GM12878 (cell line): ENCODE measurements around the gene SPTBN1. TPM values are rescaled to one million over a fixed set of nuclear protein-coding genes. Genes with fewer than 3 reads are reported as not detected.

ENCODE experiments used
- ATAC-seq: fragments of 200-7000 bp; cut with Tn5 transposase; 3 replicates; pipeline ENCODE4 v1.9.1; 2020; ENCODE audit warnings: mild to moderate bottlenecking, moderate library complexity
- BruUV-seq: library from RNA; stranded (reverse); fragments of 400-500 nt; replicated peaks from 2 replicates; lab custom pipeline; 2021; lab: Mats Ljungman, UMichigan
- CTCF ChIA-PET: fragments of 300-600 bp; sonication (Branson Sonifier 250); formaldehyde crosslinking; extraction: SDS; loops from one replicate; lab custom pipeline; 2021; ENCODE audit warnings: inconsistent platforms; lab: Yijun Ruan, JAX
- POLR2A ChIA-PET: fragments of 350-600 bp; formaldehyde crosslinking; extraction: SDS; loops from one replicate; lab custom pipeline; 2021; ENCODE audit warnings: inconsistent platforms; lab: Charles Lee
- RAD21 ChIA-PET: fragments of 300-600 bp; sonication (Branson Sonifier 250); formaldehyde crosslinking; loops from one replicate; lab custom pipeline; 2023; ENCODE audit warnings: antibody characterized with exemption; ENCODE audit not compliant: unreplicated experiment; lab: Charles Lee
- SMC1A ChIA-PET: fragments of 300-600 bp; sonication (Branson Sonifier 250); formaldehyde crosslinking; loops from one replicate; lab custom pipeline; 2023; ENCODE audit not compliant: unreplicated experiment, uncharacterized antibody; lab: Charles Lee
- DNase-seq: peaks from one replicate; pipeline ENCODE4 v3.0.0-alpha.2; 2011; ENCODE audit warnings: low read depth, low spot score
- FAIRE-seq: peaks from 3 replicates; lab custom pipeline; 2011; peaks lifted over from hg19 to GRCh38; lab: Jason Lieb, UNC
- H2AFZ ChIP-seq: 2 replicates; pipeline ENCODE4 v1.6.0; 2011; ENCODE audit warnings: low read depth, low read length, control low read depth; ENCODE audit not compliant: control insufficient read depth
- H3K27ac ChIP-seq: 2 replicates; pipeline ENCODE4 v1.5.1; 2011; ENCODE audit warnings: control low read depth; ENCODE audit not compliant: control insufficient read depth, insufficient read depth
- H3K27me3 ChIP-seq, 2 experiments: replicated peaks in 1 of 2; 2 replicates each; pipeline versions ENCODE4 v1.6.0 to v1.6.1; 2011; ENCODE audit warnings: low read length in 1 of 2; ENCODE audit not compliant: control insufficient read depth in 2 of 2, insufficient read depth in 2 of 2
- H3K36me3 ChIP-seq, 2 experiments: 2 replicates each; pipeline ENCODE4 v1.5.1; 2011; ENCODE audit warnings: low read length in 1 of 2; ENCODE audit not compliant: control insufficient read depth in 2 of 2, insufficient read depth in 2 of 2
- H3K4me1 ChIP-seq: 2 replicates; pipeline ENCODE4 v1.6.1; 2011; ENCODE audit warnings: mild to moderate bottlenecking, low read length, moderate library complexity, mixed read lengths; ENCODE audit not compliant: control insufficient read depth, insufficient read depth
- H3K4me2 ChIP-seq: 2 replicates; pipeline ENCODE4 v1.6.0; 2011; ENCODE audit warnings: control low read depth; ENCODE audit not compliant: control insufficient read depth, insufficient read depth
- H3K4me3 ChIP-seq: fragments of 200-600 bp; sonication (generic); 2 replicates; pipeline ENCODE4 v1.5.1; 2016
- H3K79me2 ChIP-seq: 2 replicates; pipeline ENCODE4 v1.6.0; 2011; ENCODE audit warnings: low read length; ENCODE audit not compliant: control insufficient read depth, insufficient read depth
- H3K9ac ChIP-seq: 2 replicates; pipeline ENCODE4 v1.8.0; 2011; ENCODE audit warnings: low read length, control low read depth, mixed read lengths; ENCODE audit not compliant: control insufficient read depth, insufficient read depth
- H3K9me3 ChIP-seq: replicated peaks from 3 replicates; pipeline ENCODE4 v1.5.1; 2011; ENCODE audit warnings: mild to moderate bottlenecking, low read length; ENCODE audit not compliant: control insufficient read depth, insufficient read depth
- H4K20me1 ChIP-seq: 2 replicates; pipeline ENCODE4 v1.6.0; 2011; ENCODE audit not compliant: control insufficient read depth, insufficient read depth
- BHLHE40 ChIP-seq, 2 experiments: fragments of 450-650 bp in 1 of 2; IDR thresholded peaks; 2 replicates each; pipeline ENCODE4 v1.6.1; 2011 to 2017; ENCODE audit warnings: low read depth in 2 of 2, borderline replicate concordance in 1 of 2, improper control_type of control experiment in 1 of 2, low read length in 1 of 2, mild to moderate bottlenecking in 1 of 2
- CHD2 ChIP-seq: IDR thresholded peaks from 2 replicates; pipeline ENCODE4 v1.6.1; 2011; ENCODE audit warnings: low read depth, low read length, improper control_type of control experiment, borderline replicate concordance
- ELK1 ChIP-seq: IDR thresholded peaks from 2 replicates; pipeline ENCODE4 v1.6.1; 2012; ENCODE audit warnings: low read depth, low read length, improper control_type of control experiment
- ETV6 ChIP-seq, 2 experiments: fragments of 450-650 bp in 1 of 2; IDR thresholded peaks in 1 of 2; conservative IDR thresholded peaks in 1 of 2; 2 replicates each; pipeline ENCODE4 v1.6.1; 2014; ENCODE audit warnings: antibody characterized with exemption in 1 of 2, borderline replicate concordance in 1 of 2, low read depth in 1 of 2, mild to moderate bottlenecking in 1 of 2, moderate library complexity in 1 of 2
- JUND ChIP-seq: IDR thresholded peaks from 2 replicates; pipeline ENCODE4 v1.6.1; 2012; ENCODE audit warnings: low read depth, mild to moderate bottlenecking, low read length, improper control_type of control experiment, moderate library complexity
- LARP7 ChIP-seq: fragments of 450-650 bp; IDR thresholded peaks from 2 replicates; pipeline ENCODE4 v1.6.1; 2017; ENCODE audit warnings: mild to moderate bottlenecking
- MEF2A ChIP-seq: IDR thresholded peaks from 2 replicates; pipeline ENCODE4 v1.6.1; 2011; ENCODE audit warnings: low read depth, mild to moderate bottlenecking, low read length, moderate library complexity; ENCODE audit not compliant: insufficient read depth
- NFXL1 ChIP-seq: fragments of 450-650 bp; IDR thresholded peaks from 2 replicates; pipeline ENCODE4 v1.6.1; 2017; ENCODE audit warnings: antibody characterized with exemption, mild to moderate bottlenecking, borderline replicate concordance
- PAX8 ChIP-seq: fragments of 450-650 bp; IDR thresholded peaks from 2 replicates; pipeline ENCODE4 v1.6.1; 2017; ENCODE audit warnings: mild to moderate bottlenecking, moderate library complexity
- POLR2AphosphoS2 ChIP-seq: IDR thresholded peaks from 2 replicates; pipeline ENCODE4 v1.6.1; 2011; ENCODE audit warnings: low read depth, mild to moderate bottlenecking, low read length, improper control_type of control experiment, moderate library complexity
- RAD21 ChIP-seq: IDR thresholded peaks from 2 replicates; pipeline ENCODE4 v1.6.1; 2011; ENCODE audit warnings: mild to moderate bottlenecking, low read depth, low read length, moderate library complexity; ENCODE audit not compliant: insufficient read depth
- RELB ChIP-seq: fragments of 450-650 bp; IDR thresholded peaks from 2 replicates; pipeline ENCODE4 v1.6.1; 2017; ENCODE audit warnings: low read depth, mild to moderate bottlenecking, moderate library complexity
- SP1 ChIP-seq: IDR thresholded peaks from one replicate; pipeline ENCODE4 v1.6.1; 2011; ENCODE audit warnings: low read depth, low read length
- SREBF1 ChIP-seq: IDR thresholded peaks from 2 replicates; pipeline ENCODE4 v1.6.1; 2012; ENCODE audit warnings: mild to moderate bottlenecking, low read length
- SUPT20H ChIP-seq: IDR thresholded peaks from 2 replicates; pipeline ENCODE4 v1.6.1; 2011; ENCODE audit warnings: low read depth, mild to moderate bottlenecking, low read length, moderate library complexity, borderline replicate concordance; ENCODE audit not compliant: control insufficient read depth
- WGBS: methylation state at CpG from one replicate; pipeline ENCODE4 v1.1.6; 2016; ENCODE audit warnings: low lambda C conversion rate; ENCODE audit not compliant: insufficient replicate concordance, insufficient coverage; ENCODE audit errors: missing lambda C conversion rate; 5-methylcytosine and 5-hydroxymethylcytosine counted together
- in situ Hi-C: fragments of 300-500 bp; cut with MboI; formaldehyde crosslinking; loops from 9 replicates; pipeline ENCODE4 v1.14.3; 2018; ENCODE audit warnings: mixed read lengths
- intact Hi-C: fragments of 100-400 bp; cut with micrococcal nuclease; formaldehyde crosslinking; loops from one replicate; pipeline ENCODE4 v1.14.2; 2022; ENCODE audit not compliant: unreplicated experiment
- polyA plus RNA-seq, 11 experiments: library from polyadenylated mRNA; depleted of rRNA in 4 of 11; unstranded in 6 of 11; stranded (reverse) in 5 of 11; fragments of >200 nt; fragmentation: Nextera tagmentation in 4 of 11; fragmentation: Illumina TruSeq in 1 of 11; extraction: Ambion mirVana in 4 of 11; extraction: Trizol in 1 of 11; gene quantifications; 1 replicate in 1 of 11; 2 replicates in 10 of 11; pipeline versions ENCODE4 v1.2.1 to v1.2.3, GENCODE V29; 2011 to 2016; ENCODE audit warnings: inconsistent platforms in 2 of 11, missing spikeins in 2 of 11, low read depth in 1 of 11
- total RNA-seq, 4 experiments: library from RNA; depleted of rRNA in 3 of 4; stranded (reverse); fragments of >200 nt in 3 of 4; fragmentation: Illumina TruSeq in 1 of 4; extraction: Trizol in 1 of 4; gene quantifications; 2 replicates each; pipeline versions ENCODE4 v1.2.1 to v1.2.3, GENCODE V29; 2013 to 2021
- TF ChIP-seq, protein P1 (sequence below): IDR thresholded peaks from 2 replicates; pipeline ENCODE4 v1.6.1; 2011; ENCODE audit warnings: borderline replicate concordance, low read depth, mild to moderate bottlenecking, moderate library complexity, low read length; ENCODE audit not compliant: insufficient read depth, poor library complexity, severe bottlenecking

The SPTBN1 gene
- total and polyA plus RNA-seq, 10 of the 15 experiments (the other 5 are each of a cell fraction or from before 2014, with no cell fraction given) = 20.6 to 154 (median 76.7) TPM

GRCh38 chr2:54710216-54710615, 254.1 kb downstream of the SPTBN1 start:
- peaks cover 0 to 7% of the 10 kb centered on the region in 2 experiments; a peak in 3 of 4 replicates for H3K27me3 ChIP-seq
- POLR2A ChIA-PET = no interaction called here
- H3K9ac ChIP-seq = no peak overlapping the region
- FAIRE-seq (no peak), DNase-seq (no peak), ATAC-seq (no peak)
- H3K79me2 ChIP-seq = no peaks in the 10 kb centered on the region
- BruUV-seq = no TSS peak
- 59% methylated on average over 10 of the region's 10 CpGs for WGBS
- CTCF ChIA-PET = interaction anchor here (1.1 to 8.9 kb wide), 4 partner anchors 54 to 188 kb away, joined by 3 to 105 read pairs (median 3); no protein-coding TSS in a partner anchor
- H3K36me3 ChIP-seq = no peaks in the 10 kb centered on the region
- no peaks in the 10 kb centered on the region for H4K20me1 ChIP-seq
- H3K9me3 ChIP-seq = no peaks in the 10 kb centered on the region
- H3K4me2 ChIP-seq = no peak overlapping the region
- no peak overlapping the region for H3K4me3 ChIP-seq
- SMC1A ChIA-PET = interaction anchor here (1.4 kb wide), 1 partner anchor 17 kb away, joined by 3 read pairs; no protein-coding TSS in a partner anchor
- intact Hi-C loops (no loop called here), in situ Hi-C loops (loop anchor here (25.0 kb wide), 1 partner anchor 598 kb away; the partner anchor contains the start of gene ACYP2)
- no peak overlapping the region for H2AFZ ChIP-seq
- H3K4me1 ChIP-seq = no peaks in the 10 kb centered on the region
- RAD21 ChIA-PET = interaction anchor here (0.9 kb wide), 1 partner anchor 128 kb away, joined by 3 read pairs; no protein-coding TSS in a partner anchor
- H3K27ac ChIP-seq = no peak overlapping the region
- TF ChIP-seq RELB (no peak), ELK1 (no peak), JUND (no peak), SREBF1 (no peak), PAX8 (no peak), CHD2 (no peak), BHLHE40 (IDR thresholded peaks at IDR 0.05; ENCODE audit: borderline replicate concordance in 1 of 2, low read depth in 2 of 2, low read length in 1 of 2) (no peak), NFXL1 (no peak), POLR2AphosphoS2 (no peak), LARP7 (no peak), MEF2A (no peak), SUPT20H (no peak), RAD21 (no peak), ETV6 (conservative IDR thresholded peaks at IDR 0.05 in 1 of 2, IDR thresholded peaks at IDR 0.05 in 1 of 2; ENCODE audit: borderline replicate concordance in 1 of 2, low read depth in 1 of 2) (no peak), SP1 (no peak)
- TF ChIP-seq, protein P1, sequence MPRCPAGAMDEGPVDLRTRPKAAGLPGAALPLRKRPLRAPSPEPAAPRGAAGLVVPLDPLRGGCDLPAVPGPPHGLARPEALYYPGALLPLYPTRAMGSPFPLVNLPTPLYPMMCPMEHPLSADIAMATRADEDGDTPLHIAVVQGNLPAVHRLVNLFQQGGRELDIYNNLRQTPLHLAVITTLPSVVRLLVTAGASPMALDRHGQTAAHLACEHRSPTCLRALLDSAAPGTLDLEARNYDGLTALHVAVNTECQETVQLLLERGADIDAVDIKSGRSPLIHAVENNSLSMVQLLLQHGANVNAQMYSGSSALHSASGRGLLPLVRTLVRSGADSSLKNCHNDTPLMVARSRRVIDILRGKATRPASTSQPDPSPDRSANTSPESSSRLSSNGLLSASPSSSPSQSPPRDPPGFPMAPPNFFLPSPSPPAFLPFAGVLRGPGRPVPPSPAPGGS = no peak
